Endometrium (tissue), 2 donors: Measurements from ENCODE around the gene NUMB.

Experiments
- FAIRE-seq: peaks from 2 replicates; lab custom pipeline; 2012; peaks lifted over from hg19 to GRCh38; lab: Jason Lieb, UNC
- donor health status: control.
- donor health status: control.

The NUMB gene

GRCh38 chr14:73458183-73458976 is at the start of gene NUMB:
Gene NUMB (minus strand): TSS chr14:73458546. CDS start chr14:73355751, 102,795 bp downstream.
- FAIRE-seq = peak; percentile 100

DNA sequence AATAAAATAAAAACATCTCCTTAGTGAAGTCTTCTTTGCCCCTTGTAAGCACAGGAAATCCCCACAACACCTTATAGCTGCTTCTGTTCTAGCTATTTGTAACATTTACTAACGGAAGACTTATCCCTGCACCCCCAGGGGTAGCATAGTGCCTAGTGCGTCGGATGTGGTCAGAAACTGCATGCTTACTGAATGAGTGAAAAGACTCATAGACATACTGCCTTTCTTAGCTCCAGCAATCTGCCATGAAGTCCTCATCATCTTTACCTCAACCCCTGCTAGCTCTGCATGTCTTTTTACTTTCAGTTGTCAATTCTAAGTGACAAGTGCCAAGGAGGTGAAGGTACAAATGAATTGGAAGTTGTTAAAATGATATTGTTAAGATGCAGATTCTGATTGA is 45.3 kb upstream of the NUMB start:
- FAIRE-seq = no peak

DNA sequence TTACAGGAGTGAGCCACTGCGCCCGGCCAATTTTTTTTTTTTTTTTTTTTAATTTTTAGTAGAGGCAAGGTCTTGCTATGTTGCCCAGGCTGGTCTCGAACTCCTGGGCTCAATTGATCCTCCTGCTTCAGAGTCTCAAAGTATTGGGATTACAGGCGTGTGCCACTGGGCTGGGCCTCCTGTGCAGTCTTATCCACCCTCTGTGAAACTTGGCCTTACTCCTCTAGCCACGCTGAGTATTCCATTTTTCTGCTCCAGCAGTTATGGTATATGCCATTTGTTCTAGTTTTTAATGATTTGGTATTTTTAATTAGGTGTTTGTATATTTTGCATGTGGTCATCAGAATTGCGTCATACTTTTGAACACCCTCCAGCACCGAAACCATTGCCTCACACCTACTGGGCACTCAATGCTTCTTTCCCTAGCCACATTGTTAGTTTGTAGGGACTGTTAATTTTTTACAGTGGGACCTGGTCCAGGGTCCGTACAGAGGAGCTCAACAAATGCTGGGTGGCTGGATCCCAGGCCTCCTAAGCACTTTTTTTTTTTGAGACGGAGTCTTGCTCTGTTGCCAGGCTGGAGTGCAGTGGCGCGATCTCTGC is 43.8 kb upstream of the NUMB start:
- no peak for FAIRE-seq

DNA sequence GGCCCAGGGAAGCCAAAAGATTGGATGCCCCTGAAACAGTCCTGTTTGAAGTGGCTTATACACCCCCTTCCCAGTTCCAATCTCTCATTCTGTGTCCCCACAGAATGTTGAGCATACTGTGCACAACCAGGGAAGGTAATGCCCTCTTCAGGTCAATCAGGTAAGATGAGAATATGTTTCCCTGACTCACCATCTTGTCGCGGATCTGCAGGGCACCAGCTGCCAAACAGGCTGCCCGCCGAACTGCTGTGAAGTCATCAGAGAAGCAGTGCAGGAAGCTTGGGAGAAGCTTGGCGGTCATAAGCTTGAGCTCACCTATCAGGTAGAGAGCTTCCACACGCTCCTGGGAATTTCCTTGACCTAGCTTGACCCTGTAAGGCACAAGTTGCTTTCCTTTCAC is 42.0 kb upstream of the NUMB start:
- no peak for FAIRE-seq

DNA sequence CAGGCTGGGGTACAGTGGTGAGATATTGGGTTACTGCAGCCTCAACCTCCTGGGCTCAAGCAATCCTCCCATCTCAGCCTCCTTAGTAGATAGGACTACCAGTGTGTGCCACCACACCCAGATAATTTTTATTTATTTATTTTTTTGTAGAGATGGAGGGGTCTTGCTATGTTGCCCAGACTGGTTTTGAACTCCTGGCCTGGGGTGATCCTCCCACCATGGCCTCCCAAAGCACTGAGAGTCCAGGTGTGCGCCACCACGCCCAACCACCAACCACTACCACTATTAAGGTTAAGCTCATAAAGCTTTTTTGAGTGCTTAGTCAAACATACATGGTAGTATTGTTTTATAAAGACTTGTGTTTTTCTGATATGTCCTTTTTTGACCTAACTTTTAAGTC is 36.2 kb upstream of the NUMB start:
- FAIRE-seq = no peak

DNA sequence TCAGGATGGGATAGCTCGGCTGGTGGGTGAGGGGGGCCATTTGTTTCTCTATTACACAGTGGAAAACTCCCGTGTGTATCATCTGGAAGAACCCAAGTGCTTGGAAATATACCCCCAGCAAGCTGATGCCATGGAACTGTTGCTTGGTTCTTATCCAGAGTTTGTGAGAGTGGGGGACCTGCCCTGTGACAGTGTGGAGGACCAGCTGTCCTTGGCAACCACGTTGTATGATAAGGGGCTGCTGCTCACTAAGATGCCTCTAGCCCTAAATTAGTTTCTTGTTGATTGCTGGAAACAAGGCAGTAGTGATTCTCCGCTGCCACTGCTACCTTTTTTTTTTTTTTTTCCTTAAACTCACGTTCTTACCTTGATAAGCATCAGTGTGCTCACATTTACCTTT is 34.3 kb upstream of the NUMB start:
- FAIRE-seq = no peak

- FAIRE-seq = no peak
Observed at GRCh38 chr14:73492043-73492552, 33.8 kb upstream of the NUMB start.

DNA sequence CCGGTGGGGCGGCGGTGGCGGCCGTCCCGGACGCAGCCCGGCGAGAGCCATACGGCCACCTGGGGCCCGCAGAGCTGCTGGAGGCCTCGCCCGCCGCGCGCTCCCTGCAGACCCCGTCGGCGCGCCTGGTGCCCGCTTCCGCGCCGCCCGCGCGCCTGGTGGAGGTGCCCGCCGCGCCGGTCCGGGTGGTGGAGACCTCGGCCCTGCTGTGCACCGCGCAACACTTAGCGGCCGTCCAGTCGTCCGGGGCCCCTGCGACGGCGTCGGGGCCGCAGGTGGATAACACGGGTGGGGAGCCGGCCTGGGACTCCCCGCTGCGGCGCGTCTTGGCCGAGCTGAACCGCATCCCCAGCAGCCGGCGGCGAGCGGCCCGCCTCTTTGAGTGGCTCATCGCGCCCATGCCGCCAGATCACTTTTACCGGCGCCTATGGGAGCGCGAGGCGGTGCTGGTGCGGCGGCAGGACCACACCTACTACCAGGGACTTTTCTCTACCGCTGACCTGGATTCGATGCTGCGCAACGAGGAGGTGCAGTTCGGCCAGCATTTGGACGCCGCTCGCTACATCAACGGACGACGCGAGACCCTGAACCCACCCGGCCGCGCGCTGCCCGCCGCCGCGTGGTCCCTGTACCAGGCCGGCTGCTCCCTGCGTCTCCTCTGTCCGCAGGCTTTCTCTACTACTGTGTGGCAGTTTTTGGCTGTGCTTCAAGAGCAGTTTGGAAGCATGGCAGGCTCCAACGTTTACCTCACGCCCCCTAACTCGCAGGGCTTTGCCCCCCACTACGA is 33.1 kb upstream of the NUMB start:
- no peak for FAIRE-seq

GRCh38 chr14:73489481-73490175 is 31.3 kb upstream of the NUMB start:
- no peak for FAIRE-seq

GRCh38 chr14:73478684-73479083 is 20.3 kb upstream of the NUMB start:
- no peak for FAIRE-seq

DNA sequence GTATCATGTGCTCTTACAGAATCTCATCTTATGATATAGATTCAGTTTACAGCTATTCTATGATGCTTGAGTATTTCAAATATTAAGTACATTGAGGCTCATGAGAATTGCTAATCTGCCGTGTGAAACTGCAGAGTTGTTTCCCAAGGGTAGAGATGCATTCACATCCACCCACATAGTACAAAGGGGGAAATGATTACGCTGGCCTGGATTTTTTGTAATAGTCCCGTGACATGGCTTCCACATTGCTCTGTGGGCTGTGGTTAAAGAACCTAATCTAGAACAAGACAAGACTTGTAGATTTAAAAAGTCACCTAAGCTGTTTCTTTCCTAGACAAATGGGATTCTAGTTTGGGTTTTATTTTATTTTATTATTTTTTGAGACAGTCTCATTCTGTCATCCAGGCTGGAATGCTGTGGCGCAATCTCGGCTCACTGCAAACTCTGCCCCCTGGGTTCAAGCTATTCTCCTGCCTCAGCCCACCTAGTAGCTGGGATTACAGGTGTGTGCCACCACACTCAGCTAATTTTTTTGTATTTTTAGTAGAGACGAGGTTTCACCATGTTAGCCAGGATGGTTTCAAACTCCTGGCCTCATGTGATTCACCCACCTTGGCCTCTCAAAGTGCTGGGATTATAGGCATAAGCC is 19.4 kb upstream of the NUMB start:
- no peak for FAIRE-seq

- no peak for FAIRE-seq
Observed at GRCh38 chr14:73476451-73476931, 18.1 kb upstream of the NUMB start.

GRCh38 chr14:73474952-73475351 is 16.6 kb upstream of the NUMB start:
- no peak for FAIRE-seq

DNA sequence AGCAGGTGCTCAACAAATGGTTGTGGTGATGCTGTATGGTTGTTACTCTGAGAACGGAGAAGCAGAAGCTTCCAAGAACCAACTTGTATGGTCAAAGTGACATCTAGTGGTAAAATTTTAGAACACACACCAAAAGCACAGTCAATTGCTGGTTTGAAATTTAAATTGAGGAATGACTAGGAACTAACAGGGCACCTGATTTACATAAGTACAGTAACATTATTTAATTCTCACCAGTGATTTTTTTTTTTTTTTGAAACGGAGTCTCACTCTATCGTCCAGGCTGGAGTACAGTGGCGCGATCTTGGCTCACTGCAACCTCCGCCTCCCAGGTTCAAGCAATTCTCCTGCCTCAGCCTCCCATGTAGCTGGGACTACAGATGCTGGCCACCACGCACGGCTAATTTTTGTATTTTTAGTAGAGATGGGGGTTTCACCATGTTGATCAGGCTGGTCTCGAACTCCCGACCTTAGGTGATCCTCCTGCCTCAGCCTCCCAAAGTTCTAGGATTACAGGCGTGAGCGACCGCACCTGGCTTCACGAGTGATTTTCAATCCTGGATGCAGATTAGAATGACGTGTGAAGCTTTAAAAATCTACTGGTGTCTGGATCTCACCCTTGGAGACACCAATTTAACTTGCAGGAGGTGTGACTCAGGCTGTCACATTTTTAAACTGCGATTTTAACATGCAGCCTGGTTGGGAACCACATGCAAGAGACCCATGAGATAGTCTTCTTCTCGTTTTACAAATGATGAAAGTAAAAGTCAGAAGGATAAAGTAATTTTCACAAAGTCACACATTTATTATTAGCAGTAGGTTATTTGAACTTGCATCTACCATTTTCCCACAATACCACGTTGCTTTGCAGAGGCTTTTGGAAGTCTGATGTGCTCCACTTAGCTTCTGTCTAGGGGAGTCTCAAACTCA is 14.1 kb upstream of the NUMB start:
- no peak for FAIRE-seq

- FAIRE-seq = no peak
Observed at GRCh38 chr14:73471582-73472184, 13.3 kb upstream of the NUMB start.

GRCh38 chr14:73468828-73469375 is 10.6 kb upstream of the NUMB start:
- FAIRE-seq = no peak

GRCh38 chr14:73467800-73468199 is 9.5 kb upstream of the NUMB start:
- FAIRE-seq = no peak

DNA sequence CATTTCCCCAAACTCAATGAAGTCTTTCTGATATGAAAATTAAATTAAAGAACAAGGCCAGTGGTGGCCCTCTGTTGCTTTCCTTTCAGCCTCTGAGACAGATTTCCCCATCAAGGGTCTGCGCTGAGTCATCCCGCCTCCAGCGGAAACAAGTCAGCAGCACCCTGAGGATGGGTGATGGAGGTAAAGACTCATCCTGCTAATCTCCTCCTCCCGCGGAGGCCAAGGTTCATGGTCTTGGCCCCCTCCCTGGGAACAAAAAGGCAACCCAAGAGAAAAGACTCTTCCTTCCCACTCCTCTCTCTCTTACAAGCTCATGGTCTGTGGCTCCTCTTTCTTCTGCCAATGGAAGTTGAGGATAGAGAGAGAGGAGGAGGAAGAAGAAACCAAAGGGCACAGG is 9.0 kb upstream of the NUMB start:
- FAIRE-seq = no peak

- FAIRE-seq = no peak
Observed at GRCh38 chr14:73466861-73467260, 8.5 kb upstream of the NUMB start.
